Measurements from ENCODE around the gene RBSN. TPM values are rescaled to one million over a fixed set of nuclear protein-coding genes. Genes with fewer than 3 reads are reported as not detected.

Gene RBSN
- polyA plus RNA-seq, 4 donors, result 4.5 to 17.2 (median 6.6) TPM

- Histone ChIP-seq H3K9me3 (ENCODE audit: control insufficient read depth in 2 of 2, insufficient read depth in 1 of 2, low read depth in 1 of 2, low read length in 1 of 2) (no peaks in the 10 kb centered on the region), H3K27me3 (ENCODE audit: control insufficient read depth in 3 of 3, insufficient read depth in 3 of 3, low read length in 3 of 3) (no peaks in the 10 kb centered on the region), H3K4me3 (ENCODE audit: low read depth in 1 of 3, low read length in 3 of 3) (no peak overlapping the region), H3K27ac (ENCODE audit: low read depth in 1 of 3, low read length in 2 of 3) (no peak overlapping the region), H3K36me3 (ENCODE audit: control insufficient read depth in 3 of 3, insufficient read depth in 2 of 3, low read depth in 1 of 3, low read length in 3 of 3) (peaks cover 25 to 75% (median 38%) of the 10 kb centered on the region in 3 donors), H3K4me1 (ENCODE audit: control insufficient read depth in 3 of 3, insufficient read depth in 2 of 3, low read depth in 1 of 3, low read length in 2 of 3) (no peaks in the 10 kb centered on the region)
- DNase-seq (no peak), FAIRE-seq (no peak)
- WGBS, 3 donors, result 91 to 93% (median 93%) methylated on average over 6 of the region's 6 CpGs
These were observed 60.6 kb downstream of the RBSN start for GRCh38 chr3:15038306-15038705.

DNA sequence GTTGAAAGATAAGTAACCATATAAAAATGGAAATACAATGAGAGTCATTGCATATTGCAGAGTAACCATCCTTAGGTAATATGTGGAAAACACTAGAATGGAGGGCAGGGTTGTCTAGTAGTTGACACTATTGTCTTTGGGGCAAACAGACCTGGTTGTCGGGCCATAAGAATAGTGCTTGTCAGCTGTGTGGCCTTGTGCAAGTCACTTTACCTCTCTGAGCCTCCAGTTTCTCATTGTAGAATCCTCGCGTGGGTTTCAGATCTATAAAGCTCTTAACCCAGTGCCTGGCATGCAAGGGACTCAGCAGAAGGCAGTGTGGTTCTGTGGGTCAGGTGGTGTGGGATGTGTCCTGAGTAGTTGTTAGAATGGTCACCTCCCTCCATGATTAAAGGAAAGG is 65.8 kb downstream of the RBSN start:
- no peak overlapping the region for H3K27ac ChIP-seq (ENCODE audit: low read depth in 1 of 3, low read length in 2 of 3)
- FAIRE-seq (no peak), DNase-seq (no peak)
- H3K4me3 ChIP-seq (ENCODE audit: low read depth in 1 of 3, low read length in 3 of 3), result no peak overlapping the region
- H3K9me3 ChIP-seq (ENCODE audit: control insufficient read depth in 2 of 2, insufficient read depth in 1 of 2, low read depth in 1 of 2, low read length in 1 of 2), result no peaks in the 10 kb centered on the region
- 78 to 95% (median 93%) methylated on average over 3 of the region's 3 CpGs for WGBS, 3 donors
- H3K36me3 ChIP-seq (ENCODE audit: control insufficient read depth in 3 of 3, insufficient read depth in 2 of 3, low read depth in 1 of 3, low read length in 3 of 3), result peaks cover 12 to 74% (median 32%) of the 10 kb centered on the region in 3 donors
- H3K27me3 ChIP-seq (ENCODE audit: control insufficient read depth in 3 of 3, insufficient read depth in 3 of 3, low read length in 3 of 3), result no peaks in the 10 kb centered on the region
- H3K4me1 ChIP-seq (ENCODE audit: control insufficient read depth in 3 of 3, insufficient read depth in 2 of 3, low read depth in 1 of 3, low read length in 2 of 3), result no peaks in the 10 kb centered on the region

DNA sequence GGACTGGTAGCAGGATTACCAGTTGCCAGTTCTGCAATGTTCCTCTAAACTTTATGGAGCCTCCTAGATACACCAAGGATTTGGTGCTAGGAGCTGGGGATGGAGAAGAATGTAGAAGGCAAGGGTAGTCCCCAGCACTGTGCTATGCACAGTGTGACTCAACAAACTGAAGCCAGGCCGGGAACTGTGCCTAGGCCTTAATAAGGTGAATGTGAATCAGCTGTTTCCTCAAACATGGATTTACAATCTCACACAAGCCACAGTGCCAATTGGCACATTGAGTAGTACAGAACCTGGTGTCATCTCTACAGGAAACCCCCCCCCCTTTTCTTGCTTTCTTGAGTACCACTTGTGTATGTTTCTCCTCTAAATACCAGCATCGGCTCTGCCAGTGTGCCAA is 66.3 kb downstream of the RBSN start:
- Histone ChIP-seq H3K4me1 (ENCODE audit: control insufficient read depth in 3 of 3, insufficient read depth in 2 of 3, low read depth in 1 of 3, low read length in 2 of 3) (no peaks in the 10 kb centered on the region), H3K27me3 (ENCODE audit: control insufficient read depth in 3 of 3, insufficient read depth in 3 of 3, low read length in 3 of 3) (no peaks in the 10 kb centered on the region), H3K9me3 (ENCODE audit: control insufficient read depth in 2 of 2, insufficient read depth in 1 of 2, low read depth in 1 of 2, low read length in 1 of 2) (no peaks in the 10 kb centered on the region), H3K36me3 (ENCODE audit: control insufficient read depth in 3 of 3, insufficient read depth in 2 of 3, low read depth in 1 of 3, low read length in 3 of 3) (peaks cover 11 to 76% (median 30%) of the 10 kb centered on the region in 3 donors), H3K27ac (ENCODE audit: low read depth in 1 of 3, low read length in 2 of 3) (no peak overlapping the region), H3K4me3 (ENCODE audit: low read depth in 1 of 3, low read length in 3 of 3) (no peak overlapping the region)
- DNase-seq, result no peak
- 85 to 94% (median 94%) methylated on average over 2 of the region's 2 CpGs for WGBS, 3 donors
- no peak for FAIRE-seq

GRCh38 chr3:15029625-15030024 is 69.3 kb downstream of the RBSN start:
- Histone ChIP-seq H3K36me3 (ENCODE audit: control insufficient read depth in 3 of 3, insufficient read depth in 2 of 3, low read depth in 1 of 3, low read length in 3 of 3) (peaks cover 6 to 66% (median 32%) of the 10 kb centered on the region in 3 donors), H3K27me3 (ENCODE audit: control insufficient read depth in 3 of 3, insufficient read depth in 3 of 3, low read length in 3 of 3) (no peaks in the 10 kb centered on the region), H3K4me1 (ENCODE audit: control insufficient read depth in 3 of 3, insufficient read depth in 2 of 3, low read depth in 1 of 3, low read length in 2 of 3) (no peaks in the 10 kb centered on the region), H3K27ac (ENCODE audit: low read depth in 1 of 3, low read length in 2 of 3) (no peak overlapping the region), H3K4me3 (ENCODE audit: low read depth in 1 of 3, low read length in 3 of 3) (no peak overlapping the region), H3K9me3 (ENCODE audit: control insufficient read depth in 2 of 2, insufficient read depth in 1 of 2, low read depth in 1 of 2, low read length in 1 of 2) (no peaks in the 10 kb centered on the region)
- no peak for DNase-seq
- FAIRE-seq, result no peak

GRCh38 chr3:15023719-15024118 is 75.2 kb downstream of the RBSN start:
- Histone ChIP-seq H3K27ac (ENCODE audit: low read depth in 1 of 3, low read length in 2 of 3) (no peak overlapping the region), H3K4me1 (ENCODE audit: control insufficient read depth in 3 of 3, insufficient read depth in 2 of 3, low read depth in 1 of 3, low read length in 2 of 3) (no peaks in the 10 kb centered on the region), H3K4me3 (ENCODE audit: low read depth in 1 of 3, low read length in 3 of 3) (no peak overlapping the region), H3K36me3 (ENCODE audit: control insufficient read depth in 3 of 3, insufficient read depth in 2 of 3, low read depth in 1 of 3, low read length in 3 of 3) (peaks cover 5 to 59% (median 31%) of the 10 kb centered on the region in 3 donors), H3K27me3 (ENCODE audit: control insufficient read depth in 3 of 3, insufficient read depth in 3 of 3, low read length in 3 of 3) (no peaks in the 10 kb centered on the region), H3K9me3 (ENCODE audit: control insufficient read depth in 2 of 2, insufficient read depth in 1 of 2, low read depth in 1 of 2, low read length in 1 of 2) (no peaks in the 10 kb centered on the region)
- FAIRE-seq (no peak), DNase-seq (no peak)
- 92 to 100% (median 94%) methylated on average over 2 of the region's 2 CpGs for WGBS, 3 donors

DNA sequence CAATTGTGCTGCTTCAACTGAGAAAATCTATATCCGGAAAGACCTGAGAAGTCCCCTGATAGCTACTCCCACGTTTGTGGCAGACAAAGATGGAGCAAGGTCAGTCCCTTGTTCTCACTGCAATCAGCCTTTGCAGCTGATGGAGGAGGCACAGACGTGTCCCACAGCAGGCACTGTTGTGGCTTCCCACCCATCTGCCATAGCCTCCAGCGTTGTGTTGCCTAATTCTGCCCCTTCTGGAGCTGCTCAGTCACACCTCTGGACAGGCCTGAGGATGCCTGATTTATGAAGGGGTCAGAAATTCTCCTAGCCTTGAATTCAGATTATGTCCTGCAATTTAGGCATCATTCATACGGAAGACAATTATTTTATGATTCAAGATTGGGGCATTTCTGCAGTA is 75.7 kb downstream of the RBSN start:
- Histone ChIP-seq H3K4me3 (ENCODE audit: low read depth in 1 of 3, low read length in 3 of 3) (no peak overlapping the region), H3K4me1 (ENCODE audit: control insufficient read depth in 3 of 3, insufficient read depth in 2 of 3, low read depth in 1 of 3, low read length in 2 of 3) (no peaks in the 10 kb centered on the region), H3K27me3 (ENCODE audit: control insufficient read depth in 3 of 3, insufficient read depth in 3 of 3, low read length in 3 of 3) (no peaks in the 10 kb centered on the region), H3K27ac (ENCODE audit: low read depth in 1 of 3, low read length in 2 of 3) (no peak overlapping the region), H3K9me3 (ENCODE audit: control insufficient read depth in 2 of 2, insufficient read depth in 1 of 2, low read depth in 1 of 2, low read length in 1 of 2) (no peaks in the 10 kb centered on the region), H3K36me3 (ENCODE audit: control insufficient read depth in 3 of 3, insufficient read depth in 2 of 3, low read depth in 1 of 3, low read length in 3 of 3) (peaks cover 5 to 60% (median 27%) of the 10 kb centered on the region in 3 donors)
- DNase-seq (no peak), FAIRE-seq (no peak)
- WGBS, 3 donors, result 67 to 75% (median 72%) methylated on average over 5 of the region's 5 CpGs

Other genes starting within 250 kb of the RBSN start
- gene NR2C2, start 151.6 kb downstream of the RBSN start, polyA plus RNA-seq, result 10 to 100 TPM in 3 of 4 donors, 1 to 10 TPM in 1; 7.8 to 40.4 (median 10.1) TPM
- gene MRPS25, start 33.8 kb downstream of the RBSN start, polyA plus RNA-seq, result 100 to 1,000 TPM in 1 of 4 donors, 10 to 100 TPM in 3; 62.4 to 159 (median 81.9) TPM
- gene CAPN7, start 107.1 kb upstream of the RBSN start, polyA plus RNA-seq, result 10 to 100 TPM; 12.3 to 49.3 (median 13.4) TPM
- 10 to 100 TPM in 2 of 4 donors, 1 to 10 TPM in 2; 4.9 to 24.0 (median 10.1) TPM for gene SH3BP5, start 233.4 kb upstream of the RBSN start, polyA plus RNA-seq

Data from small intestine (tissue), 7 donors.